Parathyroid adenoma (tissue), 2 donors: ENCODE measurements around the gene TUBA4A.

Experiments used
- H2AFZ ChIP-seq: fragments of 300-600 bp; sonication (generic); one replicate; pipeline ENCODE4 v1.7.0; 2017; ENCODE audit warnings: antibody characterized with exemption, mild to moderate bottlenecking
- H3K27ac ChIP-seq: fragments of 300-600 bp; sonication (generic); one replicate; pipeline ENCODE4 v1.7.0; 2017
- H3K27me3 ChIP-seq: fragments of 300-600 bp; sonication (generic); one replicate; pipeline ENCODE4 v1.7.0; 2017; ENCODE audit warnings: low read length; ENCODE audit not compliant: control insufficient read depth, insufficient read depth
- H3K36me3 ChIP-seq: fragments of 300-600 bp; sonication (generic); one replicate; pipeline ENCODE4 v1.7.0; 2017; ENCODE audit warnings: low read length; ENCODE audit not compliant: control insufficient read depth, insufficient read depth
- H3K4me1 ChIP-seq: fragments of 300-600 bp; sonication (generic); one replicate; pipeline ENCODE4 v1.7.0; 2017; ENCODE audit warnings: control low read depth
- H3K4me2 ChIP-seq: fragments of 300-600 bp; sonication (generic); one replicate; pipeline ENCODE4 v1.7.0; 2017; ENCODE audit warnings: low read length
- H3K4me3 ChIP-seq: fragments of 300-600 bp; sonication (generic); one replicate; pipeline ENCODE4 v1.7.0; 2017; ENCODE audit warnings: low read depth, low read length
- H3K79me2 ChIP-seq: fragments of 300-600 bp; sonication (generic); one replicate; pipeline ENCODE4 v1.7.0; 2017; ENCODE audit warnings: control low read depth
- H3K9ac ChIP-seq: fragments of 300-600 bp; sonication (generic); one replicate; pipeline ENCODE4 v1.7.0; 2017; ENCODE audit warnings: mild to moderate bottlenecking
- H3K9me3 ChIP-seq: fragments of 300-600 bp; sonication (generic); one replicate; pipeline ENCODE4 v1.7.0; 2017; ENCODE audit warnings: low read length; ENCODE audit not compliant: control insufficient read depth
- TF ChIP-seq, protein P1 (sequence below): fragments of 300-600 bp; sonication (generic); IDR thresholded peaks from one replicate; pipeline ENCODE4 v1.7.0; 2017; ENCODE audit warnings: antibody characterized with exemption, mild to moderate bottlenecking
- donor health status: primary hyperparathyroidism.

The TUBA4A gene

GRCh38 chr2:219218732-219219701 is 34.7 kb downstream of the TUBA4A start, which contains the start of gene ABCB6:
Gene ABCB6 (minus strand): TSS chr2:219218958. CDS start chr2:219218673, 285 bp downstream.
- peak within 1 kb of the TSS; percentile 86 for H2AFZ ChIP-seq
- no peaks in the 10 kb centered on the region for H3K36me3 ChIP-seq
- no peaks in the 10 kb centered on the region for H3K79me2 ChIP-seq
- TF ChIP-seq, protein P1, sequence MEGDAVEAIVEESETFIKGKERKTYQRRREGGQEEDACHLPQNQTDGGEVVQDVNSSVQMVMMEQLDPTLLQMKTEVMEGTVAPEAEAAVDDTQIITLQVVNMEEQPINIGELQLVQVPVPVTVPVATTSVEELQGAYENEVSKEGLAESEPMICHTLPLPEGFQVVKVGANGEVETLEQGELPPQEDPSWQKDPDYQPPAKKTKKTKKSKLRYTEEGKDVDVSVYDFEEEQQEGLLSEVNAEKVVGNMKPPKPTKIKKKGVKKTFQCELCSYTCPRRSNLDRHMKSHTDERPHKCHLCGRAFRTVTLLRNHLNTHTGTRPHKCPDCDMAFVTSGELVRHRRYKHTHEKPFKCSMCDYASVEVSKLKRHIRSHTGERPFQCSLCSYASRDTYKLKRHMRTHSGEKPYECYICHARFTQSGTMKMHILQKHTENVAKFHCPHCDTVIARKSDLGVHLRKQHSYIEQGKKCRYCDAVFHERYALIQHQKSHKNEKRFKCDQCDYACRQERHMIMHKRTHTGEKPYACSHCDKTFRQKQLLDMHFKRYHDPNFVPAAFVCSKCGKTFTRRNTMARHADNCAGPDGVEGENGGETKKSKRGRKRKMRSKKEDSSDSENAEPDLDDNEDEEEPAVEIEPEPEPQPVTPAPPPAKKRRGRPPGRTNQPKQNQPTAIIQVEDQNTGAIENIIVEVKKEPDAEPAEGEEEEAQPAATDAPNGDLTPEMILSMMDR: no peak
- peak within 1 kb of the TSS; percentile 91 for H3K4me2 ChIP-seq
- peaks cover 12% of the 10 kb centered on the region for H3K4me1 ChIP-seq
- peak within 1 kb of the TSS; percentile 66 for H3K4me3 ChIP-seq
- H3K27ac ChIP-seq: peak within 1 kb of the TSS; percentile 83
- H3K27me3 ChIP-seq: no peaks in the 10 kb centered on the region
- no peaks in the 10 kb centered on the region for H3K9me3 ChIP-seq
- H3K9ac ChIP-seq: peak within 1 kb of the TSS; percentile 24

DNA sequence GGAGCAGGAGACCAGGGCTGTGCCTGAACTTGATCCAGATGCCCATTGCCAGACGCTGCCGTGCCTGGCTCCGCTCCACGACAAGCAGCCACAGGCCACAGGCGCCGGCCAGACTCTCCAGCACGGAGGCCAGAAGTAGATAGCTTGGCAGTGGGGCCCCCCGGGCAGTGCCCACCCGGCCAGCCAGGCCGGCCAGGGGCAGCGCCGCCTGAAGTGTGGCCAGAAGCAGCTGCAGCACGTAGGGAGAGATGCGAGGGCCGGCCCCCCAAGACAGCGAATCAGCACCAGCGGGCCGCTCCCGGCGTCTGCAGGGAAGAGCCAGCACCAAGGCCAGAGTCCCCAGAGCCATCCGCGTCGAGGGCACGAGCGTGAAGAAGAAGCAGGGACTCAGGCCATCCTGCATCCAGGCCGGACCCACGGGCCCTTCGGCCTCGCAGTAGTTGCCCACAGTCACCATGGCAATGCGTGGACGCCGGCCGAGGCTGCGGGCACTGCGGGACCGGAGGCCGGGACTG is 35.4 kb downstream of the TUBA4A start:
- Histone ChIP-seq H3K4me1 (peaks cover 12% of the 10 kb centered on the region), H3K27ac (peak overlapping the region; percentile 83), H3K36me3 (no peaks in the 10 kb centered on the region), H3K4me2 (peak overlapping the region; percentile 91), H3K27me3 (no peaks in the 10 kb centered on the region), H3K4me3 (peak overlapping the region; percentile 66), H2AFZ (peak overlapping the region; percentile 86), H3K9me3 (no peaks in the 10 kb centered on the region), H3K9ac (peak overlapping the region; percentile 24), H3K79me2 (no peaks in the 10 kb centered on the region)
- TF ChIP-seq, protein P1: no peak

GRCh38 chr2:219216535-219216915 is 37.2 kb downstream of the TUBA4A start:
- Histone ChIP-seq H3K27ac (no peak overlapping the region), H3K4me2 (no peak overlapping the region), H3K79me2 (no peaks in the 10 kb centered on the region), H3K9ac (no peak overlapping the region), H3K4me3 (no peak overlapping the region), H3K9me3 (no peaks in the 10 kb centered on the region), H3K4me1 (peaks cover 12% of the 10 kb centered on the region), H3K27me3 (no peaks in the 10 kb centered on the region), H3K36me3 (no peaks in the 10 kb centered on the region), H2AFZ (no peak overlapping the region)
- TF ChIP-seq, protein P1: no peak

- no peak overlapping the region for H3K9ac ChIP-seq
- no peak overlapping the region for H3K4me2 ChIP-seq
- no peaks in the 10 kb centered on the region for H3K27me3 ChIP-seq
- no peak overlapping the region for H3K4me3 ChIP-seq
- no peak overlapping the region for H2AFZ ChIP-seq
- no peaks in the 10 kb centered on the region for H3K79me2 ChIP-seq
- H3K9me3 ChIP-seq: no peaks in the 10 kb centered on the region
- no peaks in the 10 kb centered on the region for H3K36me3 ChIP-seq
- H3K27ac ChIP-seq: no peak overlapping the region
- TF ChIP-seq, protein P1: no peak
- H3K4me1 ChIP-seq: peaks cover 12% of the 10 kb centered on the region
These were observed 37.7 kb downstream of the TUBA4A start for GRCh38 chr2:219215871-219216534.
